Caco-2 (cell line): ENCODE data around the gene NT5E. TPM values are rescaled to one million over a fixed set of nuclear protein-coding genes. Genes with fewer than 3 reads are reported as not detected.

Source experiments
- BruUV-seq: library from RNA; stranded (reverse); fragments of 400-500 nt; replicated peaks from 2 replicates; lab custom pipeline; 2021; lab: Mats Ljungman, UMichigan
- CTCF ChIA-PET: fragments of 300-600 bp; sonication (Branson Sonifier 250); formaldehyde crosslinking; loops from one replicate; lab custom pipeline; 2022; ENCODE audit warnings: antibody characterized with exemption; lab: Charles Lee
- POLR2A ChIA-PET: fragments of 300-600 bp; sonication (Branson Sonifier 250); formaldehyde crosslinking; loops from one replicate; lab custom pipeline; 2022; ENCODE audit warnings: antibody characterized with exemption; lab: Charles Lee
- DNase-seq, 2 experiments: peaks; one replicate each; pipeline versions ENCODE4 v3.0.0 to v3.0.0-alpha.2; 2020 to 2022
- H3K27me3 ChIP-seq: replicated peaks from 2 replicates; pipeline ENCODE4 v1.6.0; 2011; ENCODE audit warnings: low read length; ENCODE audit not compliant: control insufficient read depth, insufficient read depth
- H3K36me3 ChIP-seq: 2 replicates; pipeline ENCODE4 v1.5.1; 2011; ENCODE audit warnings: low read length; ENCODE audit not compliant: control insufficient read depth, insufficient read depth
- H3K4me1 ChIP-seq: fragments of 250-450 bp; sonication (Bioruptor Pico); 2 replicates; pipeline ENCODE4 v1.5.1; 2020; ENCODE audit warnings: mild to moderate bottlenecking
- H3K4me3 ChIP-seq: 2 replicates; pipeline ENCODE4 v1.5.1; 2011; ENCODE audit warnings: low read depth, mild to moderate bottlenecking, control low read depth, low read length
- H3K9me3 ChIP-seq: fragments of 250-450 bp; sonication (Bioruptor Pico); 2 replicates; pipeline ENCODE4 v1.5.1; 2020; ENCODE audit warnings: mild to moderate bottlenecking, moderate library complexity
- H3K27ac Mint-ChIP-seq: one replicate; pipeline ENCODE4 v1.8.0; 2022; ENCODE audit warnings: mixed read lengths; ENCODE audit not compliant: unreplicated experiment
- H3K27me3 Mint-ChIP-seq: one replicate; pipeline ENCODE4 v1.8.0; 2022; ENCODE audit warnings: mixed read lengths; ENCODE audit not compliant: insufficient read depth, unreplicated experiment
- H3K36me3 Mint-ChIP-seq: one replicate; pipeline ENCODE4 v1.8.0; 2022; ENCODE audit warnings: mild to moderate bottlenecking, mixed read lengths; ENCODE audit not compliant: insufficient read depth, unreplicated experiment
- H3K4me1 Mint-ChIP-seq: one replicate; pipeline ENCODE4 v1.8.0; 2022; ENCODE audit warnings: low read depth, mixed read lengths; ENCODE audit not compliant: unreplicated experiment
- H3K4me3 Mint-ChIP-seq: one replicate; pipeline ENCODE4 v1.8.0; 2022; ENCODE audit warnings: mild to moderate bottlenecking, moderate library complexity, mixed read lengths; ENCODE audit not compliant: unreplicated experiment
- H3K9me3 Mint-ChIP-seq: one replicate; pipeline ENCODE4 v1.8.0; 2022; ENCODE audit warnings: mixed read lengths; ENCODE audit not compliant: unreplicated experiment
- CTCF ChIP-seq, 2 experiments: fragments of 200-600 bp in 1 of 2; IDR thresholded peaks; 1 replicate in 1 of 2; 2 replicates in 1 of 2; pipeline versions ENCODE4 v1.5.1 to v1.8.0; 2011 to 2022; ENCODE audit warnings: antibody characterized with exemption in 1 of 2, control low read depth in 1 of 2, inconsistent platforms in 1 of 2, low read depth in 1 of 2, low read length in 1 of 2, mild to moderate bottlenecking in 1 of 2, moderate library complexity in 1 of 2; ENCODE audit not compliant: insufficient read depth in 1 of 2, severe bottlenecking in 1 of 2, unreplicated experiment in 1 of 2
- intact Hi-C: fragments of 100-400 bp; cut with micrococcal nuclease; formaldehyde crosslinking; loops from one replicate; pipeline ENCODE4 v1.10.0; 2022; ENCODE audit not compliant: unreplicated experiment
- total RNA-seq: library from RNA; stranded (reverse); gene quantifications from 2 replicates; pipeline ENCODE4 v1.2.3, GENCODE V29; 2022

NT5E gene
- total RNA-seq, 1 experiment from 2014 or later = 1.0 TPM

- intact Hi-C loops = no loop called here
- no peak for TF ChIP-seq CTCF (IDR thresholded peaks at IDR 0.05; ENCODE audit: insufficient read depth in 1 of 2, low read depth in 1 of 2, low read length in 1 of 2, severe bottlenecking in 1 of 2, unreplicated experiment in 1 of 2)
- no peaks in the 10 kb centered on the region for H3K27me3 Mint-ChIP-seq
Observed at GRCh38 chr6:85459224-85459901, 9.5 kb downstream of the NT5E start.

GRCh38 chr6:85460154-85460920 lies 10.5 kb downstream of the NT5E start:
- H3K27me3 Mint-ChIP-seq = no peaks in the 10 kb centered on the region
- H3K4me3 Mint-ChIP-seq = no peak overlapping the region
- DNase-seq = no peak
- BruUV-seq = no TSS peak
- intact Hi-C loops = no loop called here
- TF ChIP-seq CTCF (IDR thresholded peaks at IDR 0.05; ENCODE audit: insufficient read depth in 1 of 2, low read depth in 1 of 2, low read length in 1 of 2, severe bottlenecking in 1 of 2, unreplicated experiment in 1 of 2) = no peak
- no peaks in the 10 kb centered on the region for H3K9me3 Mint-ChIP-seq
- H3K4me3 ChIP-seq = no peak overlapping the region
- ChIA-PET CTCF (no interaction called here), POLR2A (no interaction called here)
- H3K27ac Mint-ChIP-seq = no peak overlapping the region
- H3K36me3 Mint-ChIP-seq = no peaks in the 10 kb centered on the region
- H3K9me3 ChIP-seq = no peaks in the 10 kb centered on the region
- no peaks in the 10 kb centered on the region for H3K36me3 ChIP-seq
- H3K4me1 ChIP-seq = no peaks in the 10 kb centered on the region
- H3K4me1 Mint-ChIP-seq = no peaks in the 10 kb centered on the region
- H3K27me3 ChIP-seq = no peaks in the 10 kb centered on the region

More at GRCh38 chr6:85459224-85459901, 9.5 kb downstream of the NT5E start:
- Histone ChIP-seq H3K9me3 (no peaks in the 10 kb centered on the region), H3K36me3 (no peaks in the 10 kb centered on the region), H3K4me3 (no peak overlapping the region), H3K27me3 (no peaks in the 10 kb centered on the region), H3K4me1 (no peaks in the 10 kb centered on the region)
- ChIA-PET POLR2A (no interaction called here), CTCF (no interaction called here)
- no TSS peak for BruUV-seq
- no peak for DNase-seq
- Mint-ChIP-seq H3K9me3 (no peaks in the 10 kb centered on the region), H3K4me3 (no peak overlapping the region), H3K27ac (no peak overlapping the region), H3K4me1 (no peaks in the 10 kb centered on the region), H3K36me3 (no peaks in the 10 kb centered on the region)

GRCh38 chr6:85460921-85461797 lies 11.3 kb downstream of the NT5E start:
- no peaks in the 10 kb centered on the region for H3K4me1 Mint-ChIP-seq

More at GRCh38 chr6:85460921-85461797, 11.3 kb downstream of the NT5E start:
- no TSS peak for BruUV-seq
- Histone ChIP-seq H3K36me3 (no peaks in the 10 kb centered on the region), H3K4me1 (no peaks in the 10 kb centered on the region), H3K9me3 (no peaks in the 10 kb centered on the region), H3K4me3 (no peak overlapping the region), H3K27me3 (no peaks in the 10 kb centered on the region)
- intact Hi-C loops = no loop called here
- no peak overlapping the region for H3K27ac Mint-ChIP-seq
- no peaks in the 10 kb centered on the region for H3K9me3 Mint-ChIP-seq
- TF ChIP-seq CTCF (IDR thresholded peaks at IDR 0.05; ENCODE audit: insufficient read depth in 1 of 2, low read depth in 1 of 2, low read length in 1 of 2, severe bottlenecking in 1 of 2, unreplicated experiment in 1 of 2) = no peak
- POLR2A ChIA-PET = no interaction called here
- CTCF ChIA-PET = no interaction called here
- DNase-seq = no peak
- H3K27me3 Mint-ChIP-seq = no peaks in the 10 kb centered on the region
- no peak overlapping the region for H3K4me3 Mint-ChIP-seq
- H3K36me3 Mint-ChIP-seq = no peaks in the 10 kb centered on the region
